Nephron progenitor cell (in vitro differentiated cells): ENCODE data around the gene PRKACB.

Experiments
- DNase-seq: peaks from one replicate; pipeline ENCODE4 v3.0.0; 2021
- H3K27ac Mint-ChIP-seq: 2 replicates; pipeline ENCODE4 v1.8.0; 2021; ENCODE audit warnings: mild to moderate bottlenecking, moderate library complexity, mixed read lengths
- H3K27me3 Mint-ChIP-seq: 2 replicates; pipeline ENCODE4 v1.8.0; 2021; ENCODE audit warnings: mild to moderate bottlenecking, low read depth, mixed read lengths; ENCODE audit not compliant: poor library complexity
- H3K36me3 Mint-ChIP-seq: 2 replicates; pipeline ENCODE4 v1.8.0; 2021; ENCODE audit warnings: low read depth, mixed read lengths
- H3K4me1 Mint-ChIP-seq: 2 replicates; pipeline ENCODE4 v1.8.0; 2021; ENCODE audit warnings: mixed read lengths
- H3K4me3 Mint-ChIP-seq: 2 replicates; pipeline ENCODE4 v1.8.0; 2021; ENCODE audit warnings: mild to moderate bottlenecking, moderate library complexity, mixed read lengths
- H3K9me3 Mint-ChIP-seq: 2 replicates; pipeline ENCODE4 v1.8.0; 2021; ENCODE audit warnings: mild to moderate bottlenecking, moderate library complexity, mixed read lengths
- TF ChIP-seq, protein P1 (sequence below): fragments of 200-600 bp; sonication (generic); IDR thresholded peaks from 2 replicates; pipeline ENCODE4 v1.5.0; 2021; ENCODE audit warnings: antibody characterized with exemption

The PRKACB gene

DNA sequence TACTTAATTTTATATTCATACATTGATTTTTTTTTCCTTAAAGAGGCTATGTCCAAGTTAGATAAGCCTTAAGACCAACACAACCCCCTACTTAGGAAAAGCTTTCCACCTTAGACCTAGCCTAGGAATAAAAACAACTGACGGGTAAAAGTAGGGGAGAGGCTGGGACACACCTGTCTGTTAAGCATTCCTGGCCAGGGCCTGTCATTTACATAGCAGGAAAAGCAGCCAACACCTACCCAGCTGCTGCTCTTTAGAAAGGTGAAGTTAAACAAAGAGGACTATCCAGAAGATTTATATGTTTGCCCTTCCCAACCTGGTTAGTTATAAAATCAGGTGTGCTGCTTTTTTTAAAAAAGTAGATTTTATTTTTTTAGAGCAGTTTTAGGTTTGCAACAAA lies 128.3 kb downstream of the PRKACB start:
- DNase-seq, result no peak
- Mint-ChIP-seq H3K9me3 (peaks cover 31% of the 10 kb centered on the region), H3K4me1 (peaks cover 53% of the 10 kb centered on the region), H3K27me3 (no peaks in the 10 kb centered on the region), H3K36me3 (peaks cover 19% of the 10 kb centered on the region), H3K4me3 (peak overlapping the region; percentile 32), H3K27ac (peak overlapping the region; percentile 97)
- TF ChIP-seq, protein P1, sequence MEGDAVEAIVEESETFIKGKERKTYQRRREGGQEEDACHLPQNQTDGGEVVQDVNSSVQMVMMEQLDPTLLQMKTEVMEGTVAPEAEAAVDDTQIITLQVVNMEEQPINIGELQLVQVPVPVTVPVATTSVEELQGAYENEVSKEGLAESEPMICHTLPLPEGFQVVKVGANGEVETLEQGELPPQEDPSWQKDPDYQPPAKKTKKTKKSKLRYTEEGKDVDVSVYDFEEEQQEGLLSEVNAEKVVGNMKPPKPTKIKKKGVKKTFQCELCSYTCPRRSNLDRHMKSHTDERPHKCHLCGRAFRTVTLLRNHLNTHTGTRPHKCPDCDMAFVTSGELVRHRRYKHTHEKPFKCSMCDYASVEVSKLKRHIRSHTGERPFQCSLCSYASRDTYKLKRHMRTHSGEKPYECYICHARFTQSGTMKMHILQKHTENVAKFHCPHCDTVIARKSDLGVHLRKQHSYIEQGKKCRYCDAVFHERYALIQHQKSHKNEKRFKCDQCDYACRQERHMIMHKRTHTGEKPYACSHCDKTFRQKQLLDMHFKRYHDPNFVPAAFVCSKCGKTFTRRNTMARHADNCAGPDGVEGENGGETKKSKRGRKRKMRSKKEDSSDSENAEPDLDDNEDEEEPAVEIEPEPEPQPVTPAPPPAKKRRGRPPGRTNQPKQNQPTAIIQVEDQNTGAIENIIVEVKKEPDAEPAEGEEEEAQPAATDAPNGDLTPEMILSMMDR, result no peak

DNA sequence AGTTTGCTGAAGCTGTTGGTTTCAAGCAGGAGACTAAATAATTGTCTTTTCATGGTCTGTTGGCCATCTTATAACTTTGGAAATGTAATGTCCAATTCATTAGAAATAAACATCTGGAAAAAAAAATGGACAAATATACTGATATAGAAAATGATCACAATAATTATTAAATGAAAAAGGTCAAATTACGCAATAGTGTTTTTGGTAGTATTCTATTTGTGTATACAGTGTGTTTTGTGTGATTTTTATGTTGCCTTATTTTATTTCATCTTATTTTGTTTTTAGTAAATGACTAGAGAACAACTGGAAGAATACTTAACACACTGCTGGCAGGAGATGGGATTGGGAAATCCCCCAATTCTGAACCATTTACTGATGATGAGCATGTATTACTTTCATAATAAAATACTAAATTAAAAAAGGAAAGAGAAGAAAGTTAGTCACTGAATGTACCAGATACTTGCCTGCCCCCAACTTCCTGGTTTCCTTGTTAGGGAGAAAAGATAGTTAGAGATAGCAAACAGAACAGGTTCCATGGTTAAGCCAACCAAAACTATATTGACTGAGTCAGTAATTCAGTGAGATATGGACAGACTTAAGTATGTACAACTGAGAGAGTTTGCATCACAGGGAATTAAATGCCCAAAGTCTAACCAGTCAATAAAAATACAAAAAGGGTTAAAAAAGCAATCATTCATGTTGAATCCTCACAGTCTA lies 133.4 kb downstream of the PRKACB start:
- Mint-ChIP-seq H3K27ac (no peak overlapping the region), H3K9me3 (peaks cover 31% of the 10 kb centered on the region), H3K27me3 (no peaks in the 10 kb centered on the region), H3K36me3 (peaks cover 19% of the 10 kb centered on the region), H3K4me3 (no peak overlapping the region), H3K4me1 (peaks cover 17% of the 10 kb centered on the region)
- DNase-seq, result no peak
- TF ChIP-seq, protein P1, result no peak

DNA sequence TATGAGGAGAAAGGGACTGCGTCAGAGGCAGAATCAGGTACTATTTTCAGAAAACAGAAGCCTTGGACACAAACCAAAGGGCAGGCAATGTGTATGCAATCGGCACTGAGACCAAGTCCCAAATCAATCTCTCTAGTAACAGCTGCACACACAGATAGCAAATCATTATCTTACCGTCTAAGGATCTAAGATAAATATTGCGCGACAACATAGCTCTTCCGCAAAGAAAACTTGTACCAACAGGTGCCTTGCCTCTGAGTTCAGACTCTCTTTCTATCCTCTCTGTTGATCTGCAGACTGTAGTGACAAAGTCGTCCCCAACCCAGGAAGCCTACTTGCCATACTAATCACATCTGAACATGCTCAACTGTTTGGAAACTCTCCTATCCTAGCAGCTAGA lies 134.8 kb downstream of the PRKACB start:
- Mint-ChIP-seq H3K27me3 (peaks cover 3% of the 10 kb centered on the region), H3K9me3 (peaks cover 25% of the 10 kb centered on the region), H3K4me3 (no peak overlapping the region), H3K27ac (no peak overlapping the region), H3K36me3 (peaks cover 15% of the 10 kb centered on the region), H3K4me1 (peaks cover 14% of the 10 kb centered on the region)
- no peak for DNase-seq
- TF ChIP-seq, protein P1, result no peak

GRCh38 chr1:84280912-84281311 lies 136.8 kb downstream of the PRKACB start:
- Mint-ChIP-seq H3K4me1 (peaks cover 9% of the 10 kb centered on the region), H3K4me3 (no peak overlapping the region), H3K36me3 (peaks cover under 1% of the 10 kb centered on the region), H3K27me3 (peaks cover 3% of the 10 kb centered on the region), H3K9me3 (peaks cover 10% of the 10 kb centered on the region), H3K27ac (no peak overlapping the region)
- no peak for DNase-seq
- TF ChIP-seq, protein P1, result no peak

GRCh38 chr1:84282780-84283333 lies 138.8 kb downstream of the PRKACB start:
- H3K4me3 Mint-ChIP-seq, result no peak overlapping the region
- TF ChIP-seq, protein P1, result no peak
- DNase-seq, result no peak
- peak overlapping the region; percentile 6 for H3K27ac Mint-ChIP-seq
- H3K9me3 Mint-ChIP-seq, result peaks cover 28% of the 10 kb centered on the region
- peaks cover 9% of the 10 kb centered on the region for H3K4me1 Mint-ChIP-seq
- peaks cover 3% of the 10 kb centered on the region for H3K27me3 Mint-ChIP-seq
- H3K36me3 Mint-ChIP-seq, result peaks cover 20% of the 10 kb centered on the region

DNA sequence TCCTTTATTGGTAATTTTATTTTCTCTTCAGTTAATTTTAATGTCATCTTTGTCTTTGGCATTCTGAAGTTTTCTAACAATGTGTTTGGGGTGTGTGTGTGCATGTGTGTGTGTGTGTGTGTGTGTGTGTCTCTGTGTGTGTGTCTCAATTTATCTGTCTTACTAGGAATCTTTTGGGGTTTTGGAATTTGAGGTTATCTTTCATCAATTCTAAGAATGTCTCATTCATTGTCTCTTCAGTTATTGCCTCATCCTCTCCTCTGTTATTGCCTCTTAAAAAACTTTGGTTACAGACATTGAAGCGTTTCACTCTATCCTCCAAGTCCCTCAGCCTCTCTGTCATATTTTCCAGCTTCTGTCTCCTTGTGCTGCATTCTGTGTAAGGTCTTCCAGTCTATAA lies 139.3 kb downstream of the PRKACB start:
- H3K27me3 Mint-ChIP-seq, result peaks cover 3% of the 10 kb centered on the region
- H3K27ac Mint-ChIP-seq, result no peak overlapping the region
- no peak for DNase-seq
- TF ChIP-seq, protein P1, result no peak
- peaks cover 31% of the 10 kb centered on the region for H3K9me3 Mint-ChIP-seq
- H3K36me3 Mint-ChIP-seq, result peaks cover 21% of the 10 kb centered on the region
- peaks cover 9% of the 10 kb centered on the region for H3K4me1 Mint-ChIP-seq
- no peak overlapping the region for H3K4me3 Mint-ChIP-seq
